Panc1 (cell line): Measurements from ENCODE around the gene PRR30. TPM values are rescaled to one million over a fixed set of nuclear protein-coding genes. Genes with fewer than 3 reads are reported as not detected.

Source experiments
- ATAC-seq: fragments of 200-7000 bp; cut with Tn5 transposase; 2 replicates; pipeline ENCODE4 v1.9.1; 2020; ENCODE audit warnings: mild to moderate bottlenecking, moderate library complexity
- BruUV-seq: library from RNA; stranded (reverse); fragments of 400-500 nt; replicated peaks from 2 replicates; lab custom pipeline; 2021; lab: Mats Ljungman, UMichigan
- CTCF ChIA-PET: fragments of 300-600 bp; sonication (Branson Sonifier 250); formaldehyde crosslinking; loops from one replicate; lab custom pipeline; 2022; ENCODE audit warnings: antibody characterized with exemption; lab: Charles Lee
- POLR2A ChIA-PET: fragments of 300-600 bp; sonication (Branson Sonifier 250); formaldehyde crosslinking; loops from one replicate; lab custom pipeline; 2022; ENCODE audit warnings: antibody characterized with exemption; lab: Charles Lee
- DNase-seq: peaks from one replicate; pipeline ENCODE4 v3.0.0-alpha.2; 2010; ENCODE audit warnings: low read depth, low spot score
- H3K27ac ChIP-seq: 2 replicates; pipeline ENCODE4 v1.5.1; 2011; ENCODE audit warnings: mild to moderate bottlenecking, low read length, inconsistent platforms
- H3K27me3 ChIP-seq: fragments of 200-500 bp; sonication (Bioruptor generic); 2 replicates; pipeline ENCODE4 v1.6.0; 2014; ENCODE audit warnings: low read length, inconsistent platforms; ENCODE audit not compliant: control insufficient read depth, insufficient read depth
- H3K36me3 ChIP-seq: fragments of 200-500 bp; sonication (Bioruptor generic); 2 replicates; pipeline ENCODE4 v1.5.1; 2014; ENCODE audit warnings: inconsistent platforms, mild to moderate bottlenecking, low read length, moderate library complexity; ENCODE audit not compliant: control insufficient read depth, insufficient read depth
- H3K4me1 ChIP-seq: 2 replicates; pipeline ENCODE4 v1.5.1; 2011; ENCODE audit warnings: inconsistent platforms, mild to moderate bottlenecking, low read length, moderate library complexity; ENCODE audit not compliant: control insufficient read depth, insufficient read depth
- H3K4me3 ChIP-seq, 2 experiments: 2 replicates each; pipeline ENCODE4 v1.5.1; 2011 to 2012; ENCODE audit warnings: low read depth in 2 of 2, low read length in 2 of 2, mild to moderate bottlenecking in 2 of 2, inconsistent platforms in 1 of 2, moderate library complexity in 1 of 2
- H3K9me3 ChIP-seq: fragments of 200-500 bp; sonication (Bioruptor generic); 2 replicates; pipeline ENCODE4 v1.5.1; 2014; ENCODE audit warnings: low read depth, mild to moderate bottlenecking, inconsistent platforms, low read length, moderate library complexity; ENCODE audit not compliant: control insufficient read depth, insufficient read depth
- CTCF ChIP-seq: fragments of 450-650 bp; IDR thresholded peaks from 2 replicates; pipeline ENCODE4 v1.5.1; 2017; ENCODE audit warnings: mild to moderate bottlenecking
- POLR2AphosphoS5 ChIP-seq: IDR thresholded peaks from 2 replicates; pipeline ENCODE4 v1.6.1; 2012; ENCODE audit warnings: mild to moderate bottlenecking, low read depth, low read length, moderate library complexity
- SIN3A ChIP-seq: IDR thresholded peaks from 2 replicates; pipeline ENCODE4 v1.6.1; 2012; ENCODE audit warnings: low read depth, mild to moderate bottlenecking, low read length, moderate library complexity, borderline replicate concordance; ENCODE audit not compliant: insufficient read depth
- TCF7L2 ChIP-seq: IDR thresholded peaks from 2 replicates; pipeline ENCODE4 v1.6.1; 2011; ENCODE audit warnings: mild to moderate bottlenecking, low read depth, low read length, inconsistent platforms
- in situ Hi-C: cut with HindIII; loops from 2 replicates; pipeline ENCODE4 v1.10.0; 2016; ENCODE audit warnings: low sequenced_read_pairs, low pct_unique_long_range_greater_than_20kb
- intact Hi-C: fragments of 100-400 bp; cut with micrococcal nuclease; formaldehyde crosslinking; loops from one replicate; pipeline ENCODE4 v1.10.0; 2022; ENCODE audit not compliant: unreplicated experiment
- total RNA-seq: library from RNA; stranded (reverse); gene quantifications from one replicate; pipeline ENCODE4 v1.2.1, GENCODE V29; 2021; ENCODE audit not compliant: unreplicated experiment
- TF ChIP-seq, protein P1 (sequence below), 2 experiments: IDR thresholded peaks; 2 replicates each; pipeline ENCODE4 v1.6.1; 2011 to 2012; ENCODE audit warnings: low read depth in 2 of 2, control low read depth in 1 of 2, low read length in 1 of 2, mild to moderate bottlenecking in 1 of 2, moderate library complexity in 1 of 2; ENCODE audit not compliant: insufficient read depth in 1 of 2

PRR30 gene
- total RNA-seq, 1 experiment from 2014 or later = not detected

DNA sequence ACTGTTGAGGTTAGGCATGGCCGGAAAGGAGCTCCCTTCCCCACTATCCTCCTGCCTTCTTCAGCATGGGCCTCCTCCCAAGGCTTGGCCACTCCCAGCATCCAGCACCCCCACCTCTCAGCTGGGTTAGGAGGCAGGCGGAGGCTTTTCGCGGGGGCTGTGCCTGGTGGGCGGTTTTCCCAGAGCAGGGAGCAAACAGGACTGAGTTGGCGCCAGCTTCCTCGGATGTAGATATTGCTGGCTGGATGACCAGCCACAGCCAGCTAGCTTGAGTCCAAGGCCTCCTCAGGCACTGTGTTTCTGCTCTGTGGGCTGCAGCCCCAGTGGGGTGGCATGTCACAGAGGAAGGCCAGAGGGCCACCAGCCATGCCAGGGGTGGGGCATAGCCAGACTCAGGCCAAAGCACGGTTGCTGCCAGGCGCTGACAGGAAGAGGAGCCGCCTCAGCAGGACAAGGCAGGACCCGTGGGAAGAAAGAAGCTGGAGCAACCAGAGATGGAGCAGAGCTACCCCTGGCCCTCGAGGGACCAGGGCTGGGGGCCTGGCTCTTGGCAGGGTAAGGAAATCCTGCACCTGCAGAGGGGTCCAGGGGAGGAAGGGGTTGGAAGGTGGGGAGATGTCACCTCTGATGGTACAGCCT is 9.7 kb upstream of the PRR30 start, which contains the start of gene TCF23:
TCF23 (plus strand) TSS at position 204 of the 639 bp plus-strand sequence; CDS start at position 334, 130 bp downstream.
- ChIA-PET POLR2A (no interaction called here), CTCF (no interaction called here)
- no peak within 1 kb of the TSS for H3K27ac ChIP-seq
- no peaks in the 10 kb centered on the region for H3K36me3 ChIP-seq
- 0 out of 2 replicates have a peak, but pooled peaks cover under 1% of the 10 kb centered on the region for H3K27me3 ChIP-seq
- intact Hi-C loops (no loop called here), in situ Hi-C loops (no loop called here)
- no peak for ATAC-seq
- no peaks in the 10 kb centered on the region for H3K9me3 ChIP-seq
- no TSS peak for BruUV-seq
- DNase-seq = no peak
- no peaks in the 10 kb centered on the region for H3K4me1 ChIP-seq
- TF ChIP-seq, protein P1, sequence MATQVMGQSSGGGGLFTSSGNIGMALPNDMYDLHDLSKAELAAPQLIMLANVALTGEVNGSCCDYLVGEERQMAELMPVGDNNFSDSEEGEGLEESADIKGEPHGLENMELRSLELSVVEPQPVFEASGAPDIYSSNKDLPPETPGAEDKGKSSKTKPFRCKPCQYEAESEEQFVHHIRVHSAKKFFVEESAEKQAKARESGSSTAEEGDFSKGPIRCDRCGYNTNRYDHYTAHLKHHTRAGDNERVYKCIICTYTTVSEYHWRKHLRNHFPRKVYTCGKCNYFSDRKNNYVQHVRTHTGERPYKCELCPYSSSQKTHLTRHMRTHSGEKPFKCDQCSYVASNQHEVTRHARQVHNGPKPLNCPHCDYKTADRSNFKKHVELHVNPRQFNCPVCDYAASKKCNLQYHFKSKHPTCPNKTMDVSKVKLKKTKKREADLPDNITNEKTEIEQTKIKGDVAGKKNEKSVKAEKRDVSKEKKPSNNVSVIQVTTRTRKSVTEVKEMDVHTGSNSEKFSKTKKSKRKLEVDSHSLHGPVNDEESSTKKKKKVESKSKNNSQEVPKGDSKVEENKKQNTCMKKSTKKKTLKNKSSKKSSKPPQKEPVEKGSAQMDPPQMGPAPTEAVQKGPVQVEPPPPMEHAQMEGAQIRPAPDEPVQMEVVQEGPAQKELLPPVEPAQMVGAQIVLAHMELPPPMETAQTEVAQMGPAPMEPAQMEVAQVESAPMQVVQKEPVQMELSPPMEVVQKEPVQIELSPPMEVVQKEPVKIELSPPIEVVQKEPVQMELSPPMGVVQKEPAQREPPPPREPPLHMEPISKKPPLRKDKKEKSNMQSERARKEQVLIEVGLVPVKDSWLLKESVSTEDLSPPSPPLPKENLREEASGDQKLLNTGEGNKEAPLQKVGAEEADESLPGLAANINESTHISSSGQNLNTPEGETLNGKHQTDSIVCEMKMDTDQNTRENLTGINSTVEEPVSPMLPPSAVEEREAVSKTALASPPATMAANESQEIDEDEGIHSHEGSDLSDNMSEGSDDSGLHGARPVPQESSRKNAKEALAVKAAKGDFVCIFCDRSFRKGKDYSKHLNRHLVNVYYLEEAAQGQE (IDR thresholded peaks at IDR 0.05; ENCODE audit: insufficient read depth in 1 of 2, low read depth in 2 of 2, low read length in 1 of 2) = no peak
- TF ChIP-seq CTCF (no peak), SIN3A (no peak), POLR2AphosphoS5 (no peak), TCF7L2 (no peak)
- H3K4me3 ChIP-seq = no peak within 1 kb of the TSS

DNA sequence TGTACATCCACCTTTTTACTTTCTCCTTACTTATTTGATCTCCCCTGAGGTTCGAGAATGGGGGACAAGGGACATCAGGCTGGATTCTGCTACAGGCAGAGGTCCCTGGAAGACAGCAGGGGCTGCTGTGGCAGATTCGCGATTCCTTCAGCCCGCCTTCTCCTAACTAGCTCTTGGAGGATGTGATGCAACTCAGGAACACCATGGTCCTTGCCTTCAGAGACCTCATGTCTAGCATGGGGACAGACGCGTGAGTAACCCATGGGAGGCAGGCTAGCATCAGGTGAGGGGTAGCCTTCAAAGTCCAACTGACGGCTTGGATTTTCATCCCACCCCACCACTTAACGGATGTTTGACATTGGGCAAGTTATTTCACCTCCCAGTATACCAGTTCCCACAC is 8.7 kb upstream of the PRR30 start:
- CTCF ChIA-PET = no interaction called here

More for the DNA sequence above, 8.7 kb upstream of the PRR30 start:
- DNase-seq = no peak
- no peak overlapping the region for H3K27ac ChIP-seq
- intact Hi-C loops (no loop called here), in situ Hi-C loops (no loop called here)
- no peaks in the 10 kb centered on the region for H3K4me1 ChIP-seq
- ATAC-seq = no peak
- H3K4me3 ChIP-seq = no peak overlapping the region
- no peaks in the 10 kb centered on the region for H3K36me3 ChIP-seq
- POLR2A ChIA-PET = no interaction called here
- no TSS peak for BruUV-seq
- peaks cover 6% of the 10 kb centered on the region; the same call in 1 of the 2 replicates for H3K27me3 ChIP-seq
- H3K9me3 ChIP-seq = no peaks in the 10 kb centered on the region
- TF ChIP-seq SIN3A (no peak), TCF7L2 (no peak), CTCF (no peak), POLR2AphosphoS5 (no peak)
- TF ChIP-seq, protein P1 (IDR thresholded peaks at IDR 0.05; ENCODE audit: insufficient read depth in 1 of 2, low read depth in 2 of 2, low read length in 1 of 2) = no peak
